H1 (cell line): ENCODE results near the gene EIF2S1. TPM values are rescaled to one million over a fixed set of nuclear protein-coding genes. Genes with fewer than 3 reads are reported as not detected.

Experiments
- CHD2 ChIP-seq: IDR thresholded peaks from 2 replicates; pipeline ENCODE4 v1.6.1; 2012; ENCODE audit warnings: low read length, improper control_type of control experiment
- FOSL1 ChIP-seq: IDR thresholded peaks from 2 replicates; pipeline ENCODE4 v1.6.1; 2011; ENCODE audit warnings: mild to moderate bottlenecking, low read depth, low read length, moderate library complexity; ENCODE audit not compliant: insufficient read depth
- HDAC6 ChIP-seq: IDR thresholded peaks from one replicate; pipeline ENCODE4 v1.7.1; 2012; ENCODE audit warnings: low read depth, mild to moderate bottlenecking, inconsistent platforms, low read length, moderate library complexity
- MAFK ChIP-seq: IDR thresholded peaks from 2 replicates; pipeline ENCODE4 v1.6.1; 2012; ENCODE audit warnings: low read depth, mild to moderate bottlenecking, improper control_type of control experiment, low read length
- POLR2AphosphoS5 ChIP-seq: IDR thresholded peaks from 2 replicates; pipeline ENCODE4 v1.6.1; 2011; ENCODE audit warnings: low read depth, low read length
- SP1 ChIP-seq: IDR thresholded peaks from 2 replicates; pipeline ENCODE4 v1.6.1; 2011; ENCODE audit warnings: low read depth, low read length
- TAF7 ChIP-seq: optimal IDR thresholded peaks from 2 replicates; pipeline ENCODE3; 2011; ENCODE audit warnings: low read depth, mild to moderate bottlenecking, inconsistent platforms, low read length, moderate library complexity, borderline replicate concordance
- polyA plus RNA-seq, 7 experiments: library from polyadenylated mRNA; depleted of rRNA in 3 of 7; stranded (reverse) in 5 of 7; unstranded in 2 of 7; fragments of >200 nt in 5 of 7; fragments of 200-250 nt in 2 of 7; gene quantifications; 1 replicate in 5 of 7; 2 replicates in 1 of 7; 4 replicates in 1 of 7; pipeline versions ENCODE4 v1.2.1 to v1.2.3, GENCODE V29; 2011 to 2013; ENCODE audit warnings: missing spikeins in 2 of 7, mixed read lengths in 2 of 7
- total RNA-seq: library from RNA; stranded (reverse); fragmentation: NEBNext Ultra II Directional; extraction: Animal tissue kit (Norgen Biotek cat#: 25700); gene quantifications from 2 replicates; pipeline ENCODE4 v1.2.1, GENCODE V29; 2021

The EIF2S1 gene
- total and polyA plus RNA-seq, 2 of the 8 experiments (the other 6 are each of a cell fraction or from before 2014, with no cell fraction given) = 35.1 to 146 TPM

DNA sequence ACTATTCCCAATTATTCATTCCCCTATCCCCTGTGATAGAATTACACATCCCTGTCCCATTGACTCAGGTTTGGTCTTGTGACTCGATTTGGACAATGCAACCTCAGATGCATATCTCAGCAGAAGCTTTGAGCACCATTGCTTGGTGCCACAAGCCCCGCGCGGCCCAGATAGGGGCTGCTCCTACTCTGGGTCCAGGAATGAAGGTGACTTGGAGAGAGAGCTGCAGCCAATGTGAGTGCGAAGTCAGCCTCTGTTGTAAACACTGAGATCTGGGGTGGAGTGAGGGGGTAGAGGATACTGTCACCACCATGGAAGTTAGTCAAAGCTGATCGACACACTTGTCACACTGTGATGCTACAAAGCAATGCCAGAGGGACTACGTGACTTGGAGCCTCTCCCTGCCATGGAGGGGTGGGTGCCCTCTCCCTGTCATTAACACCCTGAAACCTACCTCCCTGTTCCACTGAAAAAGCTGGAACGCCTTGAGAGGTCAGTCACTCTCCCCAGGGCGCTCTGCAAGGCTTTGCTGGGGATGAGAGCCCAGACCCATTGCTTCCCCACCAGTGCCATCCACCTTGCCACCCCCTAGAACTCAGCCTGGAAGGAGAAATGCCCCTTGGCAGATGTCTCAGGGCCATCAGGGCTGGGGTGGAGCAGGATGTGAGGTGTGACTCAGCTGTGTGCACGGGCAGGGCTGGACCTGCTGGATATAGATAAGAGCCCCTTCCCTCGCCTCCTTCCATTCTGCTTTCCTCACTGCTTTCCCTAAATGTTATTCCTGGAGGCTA lies 58.5 kb downstream of the EIF2S1 start (continued):
- TF ChIP-seq CHD2 = no peak
- TF ChIP-seq HDAC6 = no peak
- TF ChIP-seq POLR2AphosphoS5 = no peak
- TF ChIP-seq SP1 = no peak
- TF ChIP-seq FOSL1 = no peak
- no peak for TF ChIP-seq TAF7
- no peak for TF ChIP-seq MAFK
